NCI-H510A treated with DMSO at 0.1 percent for 48 hours (cell line): ENCODE data around the gene DACT3.

Source experiments
- DNase-seq: peaks from one replicate; lab custom pipeline; 2025; lab: John Stamatoyannopoulos, UW

The DACT3 gene

GRCh38 chr19:46665072-46665471 lies 4.1 kb upstream of the DACT3 start:
- no peak for DNase-seq

DNA sequence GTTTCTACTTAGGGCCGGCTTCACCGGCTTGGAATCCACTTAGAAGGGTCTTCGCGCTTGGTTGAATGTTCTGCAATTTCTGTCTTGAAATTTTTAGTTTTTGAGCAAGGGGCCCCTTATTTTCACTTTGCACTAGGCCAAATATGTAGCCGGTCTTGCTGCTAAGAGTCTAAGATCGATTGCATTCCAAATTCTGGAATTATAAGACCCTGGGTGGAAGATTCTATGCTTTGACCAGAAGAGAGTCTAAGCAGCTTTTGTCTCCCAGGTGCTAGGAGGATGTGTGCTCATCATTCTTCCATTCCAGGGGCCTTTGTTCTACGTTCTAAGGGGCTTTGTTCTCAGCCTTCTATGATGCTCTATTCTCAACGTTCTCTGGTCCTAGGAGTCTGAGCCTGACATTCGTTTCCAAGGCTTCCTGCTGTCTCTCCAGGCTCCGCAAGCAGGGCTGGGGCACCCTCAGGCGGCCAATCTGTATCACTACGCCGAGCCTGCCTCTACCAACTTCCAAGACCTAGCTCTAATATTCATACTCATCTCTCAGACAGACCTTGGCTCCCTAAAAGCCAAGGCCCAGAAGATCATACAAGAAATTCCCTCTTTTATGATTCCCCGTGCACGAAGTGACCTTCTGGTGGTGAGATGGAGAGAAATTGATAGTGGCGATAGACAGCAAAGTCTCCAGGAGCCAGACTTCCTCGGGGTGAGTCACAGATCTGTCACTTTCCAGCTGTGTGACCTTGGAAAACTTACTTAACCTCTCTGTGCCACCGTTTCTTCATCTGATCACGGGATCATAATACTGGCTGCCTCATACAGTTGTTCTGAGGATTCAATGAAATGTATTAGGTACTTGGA lies 982 bp upstream of the DACT3 start:
- DNase-seq: peak; percentile 76

DNA sequence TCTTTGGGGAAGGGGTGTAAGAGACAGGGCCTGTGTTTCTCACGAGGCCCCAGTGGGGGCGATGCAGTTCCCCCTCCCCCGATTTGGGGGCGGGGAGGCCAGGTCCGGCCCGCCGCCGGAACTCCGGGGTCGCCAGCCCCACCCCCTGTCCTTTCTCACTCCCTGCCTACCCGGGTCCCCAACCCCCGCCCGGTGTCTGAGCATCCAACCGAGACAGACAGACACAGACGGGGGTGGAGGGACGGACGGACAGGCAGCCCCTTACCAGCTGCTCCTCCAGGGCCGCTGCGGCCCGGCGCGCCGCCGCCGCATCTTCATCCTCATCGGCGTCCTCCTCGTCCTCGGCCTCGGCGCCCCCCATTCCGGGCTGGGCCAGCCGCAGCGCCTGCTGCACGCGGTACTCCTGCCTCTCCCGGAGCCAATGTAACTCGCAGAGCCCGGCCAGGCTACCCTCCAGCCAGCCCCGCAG lies 397 bp downstream of the DACT3 start:
- no peak for DNase-seq

DNA sequence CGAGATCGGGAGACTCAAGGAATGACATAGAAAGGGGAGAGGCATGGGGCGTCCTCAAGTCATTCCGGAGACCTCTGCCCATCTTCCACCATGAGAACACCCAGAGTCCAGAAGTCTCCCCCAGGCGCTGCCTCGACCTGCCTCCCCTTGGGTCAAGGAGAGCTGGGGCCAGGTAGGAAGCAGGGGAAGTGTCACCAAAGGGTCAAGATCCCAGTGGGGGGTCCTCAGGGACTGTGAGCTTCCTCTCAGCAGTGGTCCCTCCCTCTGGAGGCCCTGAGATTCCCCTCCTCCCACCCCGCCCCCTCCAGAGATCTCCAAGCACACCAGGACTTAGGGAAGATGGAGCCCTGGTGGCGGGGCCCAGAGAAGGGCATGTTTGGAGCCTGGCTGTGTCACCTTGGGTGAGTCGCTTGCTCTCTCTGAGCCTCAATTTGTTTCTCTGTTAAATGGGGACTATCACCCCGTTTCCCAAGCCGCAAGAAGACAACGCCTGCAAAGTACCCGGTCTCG lies 919 bp downstream of the DACT3 start:
- no peak for DNase-seq

GRCh38 chr19:46659151-46660007 lies 1.6 kb downstream of the DACT3 start:
- no peak for DNase-seq

- no peak for DNase-seq
These were observed 4.4 kb downstream of the DACT3 start for GRCh38 chr19:46656541-46656940.

- DNase-seq: no peak
These were observed 6.3 kb downstream of the DACT3 start for GRCh38 chr19:46654621-46655152.

- DNase-seq: no peak
These were observed 10.5 kb downstream of the DACT3 start for GRCh38 chr19:46650445-46650844.

DNA sequence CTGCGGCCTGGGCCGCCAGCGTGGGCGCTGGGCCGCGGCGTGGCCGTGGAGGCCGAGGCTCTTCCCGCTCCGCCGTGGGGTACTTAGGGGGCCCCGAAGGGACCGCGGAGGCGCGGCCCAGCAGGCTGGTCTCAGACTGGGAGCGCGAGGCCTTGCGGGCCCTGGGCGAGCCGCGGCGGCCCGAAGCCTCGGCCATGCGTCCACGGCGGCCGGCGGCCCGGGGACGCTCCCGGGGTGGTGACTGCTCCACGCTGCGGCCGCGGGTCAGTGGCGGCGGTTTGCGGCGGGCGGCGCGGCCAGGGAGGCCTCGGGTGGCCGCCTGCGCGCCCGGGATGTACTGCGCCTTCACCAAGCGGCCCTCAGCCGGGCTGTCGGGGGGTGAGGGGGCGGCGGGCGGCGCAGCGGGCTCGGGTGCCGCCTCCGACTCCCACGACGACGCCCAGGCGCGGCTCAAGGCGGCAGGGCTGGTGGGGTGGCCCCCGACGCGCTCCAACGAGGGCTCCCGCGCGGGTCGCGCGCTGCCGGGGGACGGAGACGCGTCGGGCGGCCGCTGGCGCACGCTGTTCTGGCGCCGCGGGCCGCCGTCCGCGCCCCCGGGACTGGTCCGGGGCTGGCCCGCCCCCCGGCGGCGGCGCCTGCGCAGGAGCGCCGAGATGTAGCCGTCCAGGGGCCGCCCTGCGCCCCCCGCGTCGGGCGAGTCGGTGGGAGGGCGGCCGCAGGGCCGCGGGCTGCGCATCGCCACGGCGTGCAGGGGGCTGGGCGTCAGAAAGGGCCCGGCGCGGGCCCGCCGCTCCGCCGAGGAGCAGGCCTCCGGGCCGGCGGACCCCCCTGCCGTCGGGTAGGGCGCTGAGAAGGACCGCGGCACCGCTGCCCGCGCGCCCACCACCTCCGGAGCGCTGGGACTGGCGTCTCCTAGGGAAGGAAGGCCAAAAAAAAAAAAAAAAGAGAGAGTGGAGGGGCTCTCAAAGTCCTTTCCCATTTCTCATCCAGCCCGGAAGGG lies 11.7 kb downstream of the DACT3 start:
- no peak for DNase-seq

GRCh38 chr19:46648060-46648960 lies 12.7 kb downstream of the DACT3 start:
- DNase-seq: no peak

GRCh38 chr19:46646402-46646801 lies 14.6 kb downstream of the DACT3 start:
- DNase-seq: no peak

DNA sequence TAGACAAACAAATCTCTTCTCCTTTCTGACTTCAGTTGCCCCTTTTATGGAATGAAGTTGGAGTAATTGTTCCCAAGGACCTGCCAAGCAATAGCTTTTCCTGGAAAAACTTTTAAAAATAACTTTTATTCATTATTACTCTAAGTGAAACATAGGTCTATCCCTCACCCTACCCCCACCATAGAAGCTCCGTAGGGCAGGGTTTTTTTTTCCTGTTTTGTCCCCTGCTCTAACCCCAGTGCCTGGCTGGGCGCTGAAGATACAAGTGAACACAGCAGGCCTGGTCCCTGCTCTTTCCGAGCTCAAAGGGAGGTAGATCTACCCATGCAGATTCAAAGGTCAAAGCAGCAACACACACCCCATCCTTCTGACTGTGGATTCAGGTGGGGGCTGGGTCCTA lies 16.3 kb downstream of the DACT3 start:
- no peak for DNase-seq

- no peak for DNase-seq
These were observed 20.3 kb downstream of the DACT3 start for GRCh38 chr19:46640656-46641055.

DNA sequence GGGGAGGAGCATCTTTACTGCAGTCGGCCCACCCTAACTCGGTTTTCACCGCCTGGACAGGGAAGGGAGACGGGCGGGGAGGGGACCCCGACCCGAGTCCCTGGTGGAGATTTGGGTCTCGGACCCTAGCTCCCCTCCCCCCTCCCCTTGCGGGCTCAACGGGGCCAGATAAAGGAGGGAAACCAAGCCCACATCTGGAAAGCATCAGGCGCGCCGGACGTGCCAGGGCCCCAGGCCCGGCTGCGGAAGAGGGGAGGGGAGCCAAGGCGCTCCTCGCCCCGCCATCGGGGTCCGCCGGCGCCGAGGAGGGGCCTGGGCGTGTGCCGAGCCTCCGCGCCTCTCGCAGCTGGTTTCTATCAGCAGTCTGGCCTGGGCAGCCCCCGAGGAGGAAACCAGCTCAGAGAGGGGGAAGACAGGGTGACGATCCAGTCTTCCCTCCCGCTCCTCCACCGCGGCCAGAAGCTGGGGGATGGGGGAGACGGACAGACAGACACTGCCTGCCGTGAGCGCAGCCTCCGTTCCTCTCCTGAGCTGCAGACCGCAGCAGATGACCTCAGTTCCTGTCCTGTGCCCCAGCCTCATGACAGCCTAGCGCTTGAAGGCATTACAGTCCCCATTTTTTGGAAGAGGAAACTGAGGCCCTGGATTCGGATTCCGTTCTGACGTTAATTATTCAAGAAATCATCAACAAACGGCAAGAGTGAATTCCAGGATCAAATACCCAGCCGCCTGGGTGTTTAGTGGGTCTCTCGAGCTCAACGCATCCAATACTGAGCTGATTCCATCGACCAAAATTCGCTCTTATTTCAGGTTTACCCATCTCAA lies 21.4 kb downstream of the DACT3 start:
- DNase-seq: no peak

- no peak for DNase-seq
These were observed 23.8 kb downstream of the DACT3 start for GRCh38 chr19:46637224-46637623.

DNA sequence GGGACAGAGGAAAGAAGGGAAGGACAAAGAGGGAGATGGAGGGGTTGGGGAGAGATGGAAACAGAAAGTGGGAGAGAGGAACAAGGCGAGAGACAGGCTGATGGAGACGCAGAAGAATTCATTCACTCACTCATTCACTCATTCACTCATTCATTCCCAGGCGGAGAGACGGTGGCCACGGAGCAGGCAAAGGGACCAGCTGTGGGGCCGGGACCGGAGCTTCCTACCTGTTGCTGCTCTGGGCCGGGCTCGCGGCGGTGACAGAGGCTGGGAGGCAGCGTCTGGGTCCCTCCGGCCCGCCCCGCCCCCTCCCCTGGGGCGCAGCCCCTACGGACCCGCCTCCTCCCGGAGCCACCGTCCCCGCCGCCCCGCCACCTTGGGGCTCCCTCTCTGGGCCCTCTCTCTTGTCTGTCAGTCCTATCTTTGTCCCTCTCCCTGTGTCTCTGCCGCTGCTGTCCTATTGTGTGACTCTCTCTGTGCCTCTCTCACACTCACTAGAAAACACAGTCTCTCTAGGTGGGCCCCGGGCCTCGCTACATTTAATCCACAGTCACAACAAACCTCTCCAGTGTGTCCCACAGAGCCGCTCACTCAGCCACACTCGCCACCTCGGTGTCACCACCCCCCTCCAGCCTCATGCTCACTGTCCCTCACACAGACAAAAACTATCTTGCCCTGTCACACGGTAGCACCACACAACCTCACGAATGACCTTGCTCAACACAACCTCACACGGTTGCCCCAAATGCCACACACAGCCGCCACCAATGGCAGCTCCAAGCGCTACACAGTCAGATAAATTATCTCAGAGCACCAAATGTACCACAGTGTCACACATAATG lies 24.8 kb downstream of the DACT3 start, which contains the start of gene GNG8:
Gene GNG8, minus strand, starts transcription at position 283 of the 842 bp plus-strand sequence. CDS start 1,520 bp downstream, outside the sequence.
- DNase-seq: no peak

DNA sequence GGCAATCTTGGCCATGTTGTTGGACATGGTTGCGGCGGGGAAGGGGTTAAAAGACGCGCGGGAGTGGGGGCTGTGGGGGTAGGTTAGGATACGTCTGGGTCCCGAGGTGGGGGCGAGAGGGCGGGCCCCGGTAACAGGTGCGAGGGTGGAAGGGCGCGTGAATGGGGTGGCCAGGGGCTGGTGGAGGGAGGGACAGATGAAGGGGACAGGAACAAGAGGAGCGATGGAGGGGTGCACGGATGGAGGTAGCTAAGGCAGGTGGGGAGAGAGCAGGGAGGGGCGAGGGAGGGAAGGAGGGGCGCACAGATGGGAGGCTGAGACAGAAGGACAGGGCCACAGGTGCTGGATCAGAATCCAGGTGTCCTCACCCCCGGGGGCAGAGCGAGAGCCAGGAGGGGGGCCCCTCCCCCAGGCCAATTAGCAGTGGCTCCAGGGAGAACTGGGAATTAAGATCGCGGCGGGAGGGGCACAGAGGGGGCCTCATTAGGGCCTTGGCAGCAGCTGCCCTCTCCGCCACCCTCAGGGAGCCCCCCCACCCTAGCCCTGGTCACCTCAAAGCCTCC lies 26.2 kb downstream of the DACT3 start:
- DNase-seq: no peak
